ENCODE results near the gene CYP27B1. TPM values are rescaled to one million over a fixed set of nuclear protein-coding genes. Genes with fewer than 3 reads are reported as not detected.

Gene CYP27B1
- total and polyA plus RNA-seq, 4 experiments from 2014 or later = 0.55 to 1.4 (median 0.78) TPM

GRCh38 chr12:57811028-57811755 is 44.3 kb upstream of the CYP27B1 start:
- no peak overlapping the region for H3K4me3 Mint-ChIP-seq
- H3K4me1 ChIP-seq (ENCODE audit: insufficient read depth, low read length) = no peaks in the 10 kb centered on the region
- H3K36me3 ChIP-seq (ENCODE audit: insufficient read depth, low read length) = peaks cover 6% of the 10 kb centered on the region
- H3K27ac Mint-ChIP-seq = peak overlapping the region in 1 of 7 donors; percentile 57
- H3K4me3 ChIP-seq (ENCODE audit: low read length in 2 of 2) = no peak overlapping the region
- DNase-seq = no peak
- H3K27me3 ChIP-seq (ENCODE audit: insufficient read depth, low read length) = no peaks in the 10 kb centered on the region
- H3K4me1 Mint-ChIP-seq = peaks cover 0 to 4% (median under 1%) of the 10 kb centered on the region in 4 donors
- H3K9me3 Mint-ChIP-seq = peaks cover 0 to 3% (median 0%) of the 10 kb centered on the region in 8 donors
- H3K27me3 Mint-ChIP-seq = no peaks in the 10 kb centered on the region
- CTCF ChIA-PET (ENCODE audit: partially characterized antibody) = interaction anchor here (1.4 to 1.5 kb wide), 2 partner anchors 51 to 93 kb away, joined by 4 read pairs; no protein-coding TSS in a partner anchor
- intact Hi-C loops (cut with micrococcal nuclease) = no loop called here
- H3K9me3 ChIP-seq (ENCODE audit: control insufficient read depth in 1 of 2, low read length in 2 of 2) = no peaks in the 10 kb centered on the region
- H3K27ac ChIP-seq (ENCODE audit: low read depth, low read length) = no peak overlapping the region
- peaks cover 4 to 37% of the 10 kb centered on the region in 2 donors for H3K36me3 Mint-ChIP-seq
- POLR2A ChIA-PET (ENCODE audit: partially characterized antibody) = interaction anchor here (0.6 kb wide), 1 partner anchor 52 kb away, joined by 3 read pairs; no protein-coding TSS in a partner anchor

GRCh38 chr12:57810450-57810849 is 43.6 kb upstream of the CYP27B1 start:
- Mint-ChIP-seq H3K36me3 (peaks cover 4 to 39% of the 10 kb centered on the region in 2 donors), H3K4me1 (peaks cover 0 to 4% (median under 1%) of the 10 kb centered on the region in 4 donors), H3K27ac (no peak overlapping the region), H3K27me3 (no peaks in the 10 kb centered on the region), H3K4me3 (no peak overlapping the region), H3K9me3 (peaks cover 0 to 3% (median 0%) of the 10 kb centered on the region in 8 donors)
- ChIA-PET CTCF (ENCODE audit: partially characterized antibody) (interaction anchor here (1.3 to 1.5 kb wide), 2 partner anchors 11 to 93 kb away, joined by 3 to 4 read pairs; no protein-coding TSS in a partner anchor), POLR2A (ENCODE audit: partially characterized antibody) (no interaction called here)
- no peak for DNase-seq
- intact Hi-C loops (cut with micrococcal nuclease) = no loop called here
- no peaks in the 10 kb centered on the region for H3K9me3 ChIP-seq (ENCODE audit: control insufficient read depth in 1 of 2, low read length in 2 of 2)
- peaks cover 7% of the 10 kb centered on the region for H3K36me3 ChIP-seq (ENCODE audit: insufficient read depth, low read length)
- H3K4me1 ChIP-seq (ENCODE audit: insufficient read depth, low read length) = no peaks in the 10 kb centered on the region
- H3K27ac ChIP-seq (ENCODE audit: low read depth, low read length) = no peak overlapping the region
- H3K27me3 ChIP-seq (ENCODE audit: insufficient read depth, low read length) = no peaks in the 10 kb centered on the region
- no peak overlapping the region for H3K4me3 ChIP-seq (ENCODE audit: low read length in 2 of 2)

- Histone ChIP-seq H3K4me1 (ENCODE audit: insufficient read depth, low read length) (no peaks in the 10 kb centered on the region), H3K27me3 (ENCODE audit: insufficient read depth, low read length) (no peaks in the 10 kb centered on the region), H3K27ac (ENCODE audit: low read depth, low read length) (no peak overlapping the region), H3K4me3 (ENCODE audit: low read length in 2 of 2) (no peak overlapping the region), H3K9me3 (ENCODE audit: control insufficient read depth in 1 of 2, low read length in 2 of 2) (no peaks in the 10 kb centered on the region), H3K36me3 (ENCODE audit: insufficient read depth, low read length) (peaks cover 7% of the 10 kb centered on the region)
- Mint-ChIP-seq H3K9me3 (peaks cover 0 to 3% (median 0%) of the 10 kb centered on the region in 8 donors), H3K4me3 (no peak overlapping the region), H3K36me3 (peaks cover 4 to 39% of the 10 kb centered on the region in 2 donors), H3K4me1 (peaks cover 0 to 4% (median under 1%) of the 10 kb centered on the region in 4 donors), H3K27ac (no peak overlapping the region), H3K27me3 (no peaks in the 10 kb centered on the region)
- intact Hi-C loops (cut with micrococcal nuclease) = no loop called here
- DNase-seq = no peak
- POLR2A ChIA-PET (ENCODE audit: partially characterized antibody) = no interaction called here
- CTCF ChIA-PET (ENCODE audit: partially characterized antibody) = interaction anchor here (0.9 to 1.3 kb wide), 3 partner anchors 10 to 96 kb away, joined by 3 to 5 read pairs (median 3); no protein-coding TSS in a partner anchor
Measured at GRCh38 chr12:57809425-57809824, 42.5 kb upstream of the CYP27B1 start.

GRCh38 chr12:57808351-57808750 is 41.5 kb upstream of the CYP27B1 start:
- no peaks in the 10 kb centered on the region for H3K4me1 ChIP-seq (ENCODE audit: insufficient read depth, low read length)
- Mint-ChIP-seq H3K4me3 (no peak overlapping the region), H3K27me3 (no peaks in the 10 kb centered on the region), H3K9me3 (peaks cover 0 to 1% (median 0%) of the 10 kb centered on the region in 8 donors), H3K4me1 (peaks cover 0 to 4% (median under 1%) of the 10 kb centered on the region in 4 donors), H3K36me3 (peaks cover 4 to 45% of the 10 kb centered on the region in 2 donors), H3K27ac (no peak overlapping the region)
- H3K36me3 ChIP-seq (ENCODE audit: insufficient read depth, low read length) = peaks cover 7% of the 10 kb centered on the region
- intact Hi-C loops (cut with micrococcal nuclease) = no loop called here
- H3K27ac ChIP-seq (ENCODE audit: low read depth, low read length) = no peak overlapping the region
- H3K9me3 ChIP-seq (ENCODE audit: control insufficient read depth in 1 of 2, low read length in 2 of 2) = no peaks in the 10 kb centered on the region
- H3K4me3 ChIP-seq (ENCODE audit: low read length in 2 of 2) = no peak overlapping the region
- DNase-seq = no peak
- CTCF ChIA-PET (ENCODE audit: partially characterized antibody) = interaction anchor here (0.9 to 1.9 kb wide), 4 partner anchors 15 to 98 kb away, joined by 3 to 5 read pairs (median 4); no protein-coding TSS in a partner anchor
- POLR2A ChIA-PET (ENCODE audit: partially characterized antibody) = no interaction called here
- H3K27me3 ChIP-seq (ENCODE audit: insufficient read depth, low read length) = no peaks in the 10 kb centered on the region

- no peaks in the 10 kb centered on the region for H3K27me3 Mint-ChIP-seq
- no peaks in the 10 kb centered on the region for H3K27me3 ChIP-seq (ENCODE audit: insufficient read depth, low read length)
- POLR2A ChIA-PET (ENCODE audit: partially characterized antibody) = interaction anchor here (0.6 to 0.8 kb wide), 2 partner anchors 11 to 37 kb away, joined by 3 to 5 read pairs; partner anchors contain the start of gene AVIL
- intact Hi-C loops (cut with micrococcal nuclease) = no loop called here
- no peaks in the 10 kb centered on the region for H3K9me3 ChIP-seq (ENCODE audit: control insufficient read depth in 1 of 2, low read length in 2 of 2)
- H3K4me1 Mint-ChIP-seq = peaks cover 0 to 1% (median 0%) of the 10 kb centered on the region in 4 donors
- H3K9me3 Mint-ChIP-seq = peaks cover 0 to 1% (median 0%) of the 10 kb centered on the region in 8 donors
- H3K4me1 ChIP-seq (ENCODE audit: insufficient read depth, low read length) = no peaks in the 10 kb centered on the region
- no peak overlapping the region for H3K27ac ChIP-seq (ENCODE audit: low read depth, low read length)
- H3K4me3 ChIP-seq (ENCODE audit: low read length in 2 of 2) = no peak overlapping the region
- peaks cover 9 to 55% of the 10 kb centered on the region in 2 donors for H3K36me3 Mint-ChIP-seq
- DNase-seq = no peak
- H3K27ac Mint-ChIP-seq = peak overlapping the region in 2 of 7 donors; percentile 16 to 19
- H3K36me3 ChIP-seq (ENCODE audit: insufficient read depth, low read length) = peaks cover 17% of the 10 kb centered on the region
- H3K4me3 Mint-ChIP-seq = no peak overlapping the region
- CTCF ChIA-PET (ENCODE audit: partially characterized antibody) = interaction anchor here (1.2 to 7.3 kb wide), 5 partner anchors 11 to 98 kb away, joined by 3 to 125 read pairs (median 4); no protein-coding TSS in a partner anchor
Measured at GRCh38 chr12:57807285-57807684, 40.4 kb upstream of the CYP27B1 start.

- Histone ChIP-seq H3K27ac (ENCODE audit: low read depth, low read length) (no peak overlapping the region), H3K9me3 (ENCODE audit: control insufficient read depth in 1 of 2, low read length in 2 of 2) (no peaks in the 10 kb centered on the region), H3K27me3 (ENCODE audit: insufficient read depth, low read length) (no peaks in the 10 kb centered on the region), H3K4me1 (ENCODE audit: insufficient read depth, low read length) (no peaks in the 10 kb centered on the region), H3K4me3 (ENCODE audit: low read length in 2 of 2) (no peak overlapping the region), H3K36me3 (ENCODE audit: insufficient read depth, low read length) (peaks cover 22% of the 10 kb centered on the region)
- DNase-seq = no peak
- peaks cover 0 to 1% (median 0%) of the 10 kb centered on the region in 8 donors for H3K9me3 Mint-ChIP-seq
- no peak overlapping the region for H3K4me3 Mint-ChIP-seq
- ChIA-PET POLR2A (ENCODE audit: partially characterized antibody) (interaction anchor here (0.6 to 0.8 kb wide), 2 partner anchors 11 to 36 kb away, joined by 3 to 5 read pairs; partner anchors contain the start of gene AVIL), CTCF (ENCODE audit: partially characterized antibody) (interaction anchor here (1.2 to 7.3 kb wide), 6 partner anchors 9 to 98 kb away, joined by 3 to 125 read pairs (median 4); no protein-coding TSS in a partner anchor)
- peaks cover 0 to under 1% (median 0%) of the 10 kb centered on the region in 4 donors for H3K4me1 Mint-ChIP-seq
- no peaks in the 10 kb centered on the region for H3K27me3 Mint-ChIP-seq
- intact Hi-C loops (cut with micrococcal nuclease) = no loop called here
- peak overlapping the region in 3 of 7 donors; percentile 61 to 73 (median 72) for H3K27ac Mint-ChIP-seq
- H3K36me3 Mint-ChIP-seq = peaks cover 9 to 58% of the 10 kb centered on the region in 2 donors
Measured at GRCh38 chr12:57806677-57807076, 39.8 kb upstream of the CYP27B1 start.

Measured in CD4-positive, alpha-beta memory T cell (primary cell).